ENCODE results near the gene STARD13. TPM values are rescaled to one million over a fixed set of nuclear protein-coding genes. Genes with fewer than 3 reads are reported as not detected.
"Not testable (repeated sequence)": the region's sequence is repeated elsewhere in the genome, so short reads cannot be mapped to it uniquely, and the experiment has no call there.

The STARD13 gene
- total RNA-seq, 1 donor from 2014 or later = 35.0 TPM

GRCh38 chr13:33180122-33180804 is 105.3 kb downstream of the STARD13 start:
- no peak for DNase-seq (ENCODE audit: low read depth, low spot score)

DNA sequence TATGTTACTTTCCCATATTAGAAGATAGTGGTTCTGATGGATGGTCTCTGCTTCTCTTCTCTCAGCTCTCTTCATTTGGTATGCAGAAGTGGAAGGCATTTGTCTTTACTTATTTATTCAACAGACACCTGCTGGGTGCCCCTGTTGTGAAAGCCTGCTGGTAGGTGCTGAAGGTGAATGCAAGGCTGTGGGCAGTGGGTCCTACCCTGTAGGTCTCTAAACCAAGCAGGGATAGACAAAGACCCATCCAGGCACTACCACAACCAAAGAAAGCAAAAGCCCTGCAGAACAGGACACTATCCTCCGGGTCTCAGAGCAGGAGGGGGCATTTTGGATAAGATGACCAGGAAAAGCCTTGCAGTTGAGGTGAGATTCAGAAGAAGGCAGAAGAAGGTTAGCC is 106.1 kb downstream of the STARD13 start:
- no peak for DNase-seq (ENCODE audit: low read depth, low spot score)

DNA sequence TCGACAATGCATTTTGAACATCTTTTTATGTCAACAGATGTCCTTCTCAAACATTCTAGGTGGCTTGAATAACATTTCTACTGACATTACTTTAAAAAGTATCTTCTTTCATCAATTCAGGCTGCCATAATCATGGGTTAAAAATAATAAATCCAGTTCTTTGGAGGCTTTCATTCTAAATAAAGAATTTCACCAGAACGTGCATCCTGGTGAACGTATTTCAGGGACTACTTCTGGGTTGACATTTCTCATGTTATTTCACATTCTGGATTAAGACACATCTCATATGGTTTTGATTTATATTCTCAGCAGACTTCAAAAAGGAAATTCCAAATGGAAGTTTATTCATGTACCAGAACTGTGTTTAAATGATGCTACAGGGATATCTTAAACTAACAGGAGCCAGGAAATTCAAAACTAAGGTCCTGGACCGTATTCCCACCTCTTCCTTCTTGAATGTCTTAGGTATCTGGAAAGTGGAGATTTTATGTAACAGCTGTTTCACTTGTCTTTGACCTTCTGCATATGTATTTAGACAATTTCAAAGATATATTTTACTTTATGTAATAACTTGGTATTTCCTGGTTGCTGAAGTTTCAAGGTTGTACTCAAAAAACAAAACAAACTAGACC is 107.2 kb downstream of the STARD13 start:
- DNase-seq (ENCODE audit: low read depth, low spot score) = no peak

DNA sequence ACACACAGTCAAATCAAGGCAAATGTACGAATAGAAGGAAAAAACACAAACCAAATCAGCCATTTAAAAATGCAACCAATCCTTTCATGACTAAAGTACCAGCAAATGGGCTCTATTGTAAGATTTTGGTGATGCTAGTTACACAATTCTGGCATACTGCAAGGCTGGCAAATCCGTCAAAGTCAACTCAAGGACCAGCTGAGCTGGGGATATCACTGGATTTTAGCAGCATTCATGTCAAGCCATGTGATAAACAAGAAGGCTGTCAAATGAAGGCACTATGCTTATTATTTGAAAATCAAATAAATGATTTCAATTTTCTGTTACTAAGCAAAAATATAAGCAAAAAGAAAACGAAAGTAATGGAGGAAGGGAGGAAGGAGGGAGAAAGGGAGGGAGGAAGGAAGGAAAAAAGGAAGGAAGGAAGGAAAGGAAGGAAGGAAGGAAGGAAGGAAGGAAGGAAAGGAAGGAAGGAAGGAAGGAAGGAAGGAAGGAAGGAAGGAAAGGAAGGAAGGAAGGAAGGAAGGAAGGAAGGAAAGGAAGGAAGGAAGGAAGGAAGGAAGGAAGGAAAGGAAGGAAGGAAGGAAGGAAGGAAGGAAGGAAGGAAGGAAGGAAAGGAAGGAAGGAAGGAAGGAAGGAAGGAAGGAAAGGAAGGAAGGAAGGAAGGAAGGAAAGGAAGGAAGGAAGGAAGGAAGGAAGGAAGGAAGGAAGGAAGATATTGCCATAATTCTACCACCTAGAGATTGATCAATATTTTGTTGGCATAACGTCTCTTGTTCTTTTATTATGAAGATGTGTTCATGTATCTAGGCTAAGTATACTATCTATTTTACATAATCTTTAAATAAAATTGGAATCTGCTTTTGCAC is 108.0 kb downstream of the STARD13 start:
- not testable (repeated sequence) for DNase-seq (ENCODE audit: low read depth, low spot score)

DNA sequence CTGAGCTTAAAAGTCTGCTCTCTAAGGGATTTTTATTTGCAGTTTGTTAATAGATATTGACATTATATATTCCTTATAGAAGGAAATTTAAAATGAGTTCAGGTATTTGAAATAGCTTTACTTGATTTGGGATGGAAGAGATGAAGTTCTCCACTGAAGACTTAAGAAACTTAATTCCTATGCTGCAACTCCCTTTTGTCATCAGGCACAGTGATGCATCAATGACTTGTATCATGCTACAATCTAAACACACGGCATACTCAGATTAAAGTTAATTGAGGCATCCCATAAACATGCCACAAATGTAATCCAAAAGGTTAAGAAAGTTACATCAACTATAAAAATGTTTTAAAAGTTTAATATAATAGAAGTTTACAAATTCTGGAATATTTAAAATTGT is 109.0 kb downstream of the STARD13 start:
- DNase-seq (ENCODE audit: low read depth, low spot score) = no peak

GRCh38 chr13:33175991-33176390 is 109.6 kb downstream of the STARD13 start:
- no peak for DNase-seq (ENCODE audit: low read depth, low spot score)

DNA sequence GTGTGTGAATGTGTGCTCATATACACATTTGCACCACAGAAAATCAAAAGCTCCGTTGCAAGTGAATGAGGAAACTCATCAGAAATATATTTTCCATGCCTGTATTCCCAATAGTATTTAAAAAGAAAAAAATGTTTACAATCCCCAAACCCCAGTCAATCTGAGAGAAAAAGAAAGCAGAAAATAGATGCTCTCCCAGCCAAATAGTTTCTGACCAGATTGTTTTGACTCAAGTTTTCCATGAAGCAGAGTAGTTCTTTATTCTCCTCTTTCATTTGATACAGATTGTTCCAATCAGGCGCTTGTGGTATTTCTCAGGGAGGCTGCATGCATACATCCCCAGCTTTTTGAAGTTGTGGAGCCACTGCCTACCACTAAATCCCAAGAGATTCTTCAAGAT is 110.6 kb downstream of the STARD13 start:
- no peak for DNase-seq (ENCODE audit: low read depth, low spot score)

GRCh38 chr13:33174491-33174890 is 111.1 kb downstream of the STARD13 start:
- DNase-seq (ENCODE audit: low read depth, low spot score) = no peak

DNA sequence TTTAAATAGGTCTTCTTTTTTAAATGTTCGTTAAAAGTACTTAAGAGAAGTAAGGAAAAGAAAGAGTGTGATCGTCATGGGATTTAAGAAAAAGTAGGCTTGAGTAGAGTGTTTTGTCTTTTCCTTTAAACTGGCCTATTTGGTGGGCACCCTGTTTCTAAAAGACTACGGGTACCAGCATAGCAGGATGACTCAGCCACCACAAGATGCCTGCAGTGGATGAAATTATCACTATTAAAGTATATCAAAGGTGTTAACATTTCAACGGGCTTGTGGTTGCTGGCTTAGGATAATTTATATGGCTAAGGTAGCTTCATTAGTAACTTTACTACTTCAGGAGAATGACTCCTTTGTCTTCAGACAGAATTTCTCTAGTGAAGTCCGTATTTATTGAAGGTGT is 112.6 kb downstream of the STARD13 start:
- DNase-seq (ENCODE audit: low read depth, low spot score) = no peak

GRCh38 chr13:33172400-33172799 is 113.2 kb downstream of the STARD13 start:
- DNase-seq (ENCODE audit: low read depth, low spot score) = no peak

- peak; percentile 40 for DNase-seq (ENCODE audit: low read depth, low spot score)
Measured at GRCh38 chr13:33169273-33169980, 116.1 kb downstream of the STARD13 start.

DNA sequence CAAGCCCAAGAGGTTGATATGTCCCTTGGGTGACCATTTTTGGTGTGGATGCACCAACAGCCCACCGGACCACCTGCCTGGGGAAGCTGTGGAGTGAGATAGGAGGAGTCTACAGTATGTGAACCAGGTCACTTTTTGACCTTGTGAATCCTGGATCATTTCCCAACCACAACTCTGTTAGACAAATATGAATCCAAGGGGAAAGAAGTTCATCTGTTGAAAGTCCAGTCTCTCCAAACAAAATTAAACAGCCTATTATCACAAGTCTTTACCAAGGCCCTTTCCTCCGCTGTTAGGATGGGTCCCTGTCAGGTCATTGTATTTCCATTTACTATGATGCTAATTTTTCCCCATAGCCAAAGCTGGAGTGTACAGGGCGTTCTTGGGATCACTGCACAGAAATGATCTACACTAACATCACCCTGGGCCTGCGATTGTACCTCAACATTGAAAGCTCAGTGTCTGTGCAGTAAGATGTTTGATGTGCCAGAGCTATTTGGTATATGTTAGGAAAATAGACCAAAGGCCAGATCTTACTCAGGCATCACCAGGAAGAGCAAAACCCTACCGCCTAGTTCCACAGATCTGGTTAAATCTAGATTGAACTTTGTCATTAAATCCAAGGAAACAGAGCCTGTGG is 117.1 kb downstream of the STARD13 start:
- no peak for DNase-seq (ENCODE audit: low read depth, low spot score)

- no peak for DNase-seq (ENCODE audit: low read depth, low spot score)
Measured at GRCh38 chr13:33167491-33167890, 118.1 kb downstream of the STARD13 start.

DNA sequence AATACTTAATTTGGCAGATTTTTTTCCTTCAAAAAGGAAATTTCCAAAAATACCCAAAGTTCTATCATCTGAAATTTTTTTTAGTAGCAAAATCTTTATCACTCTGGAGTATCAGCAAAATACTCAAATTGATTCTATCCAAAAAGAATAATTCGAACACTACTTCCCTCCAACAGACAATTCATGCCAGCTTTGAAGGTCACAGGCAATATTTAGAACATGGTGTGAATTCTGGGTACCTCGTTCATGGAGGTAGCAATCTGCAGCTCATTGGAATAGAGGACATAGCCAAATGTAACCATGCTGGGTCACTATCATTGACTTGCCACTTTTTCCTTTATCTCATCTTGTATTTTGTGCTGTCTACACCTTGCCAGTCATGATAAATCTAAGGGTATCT is 119.8 kb downstream of the STARD13 start:
- no peak for DNase-seq (ENCODE audit: low read depth, low spot score)

DNA sequence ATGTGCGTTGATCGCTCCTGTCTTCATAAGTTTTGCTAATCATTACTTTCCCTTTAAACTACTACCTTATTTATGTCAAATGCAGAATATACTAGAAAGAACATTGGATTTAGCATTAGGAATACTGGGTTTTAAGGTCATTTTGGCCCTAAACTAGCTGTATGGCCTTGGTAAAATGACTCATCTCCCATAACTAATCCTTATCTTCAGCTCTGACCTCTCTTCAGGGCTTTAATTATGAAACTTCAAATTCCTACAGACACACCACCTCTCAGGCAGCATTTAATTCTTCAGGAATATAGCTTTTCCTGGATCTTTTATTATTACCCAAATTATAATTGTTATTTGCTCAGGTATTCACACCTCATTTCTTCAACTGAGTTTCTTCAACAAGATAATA is 121.2 kb downstream of the STARD13 start:
- no peak for DNase-seq (ENCODE audit: low read depth, low spot score)

GRCh38 chr13:33162725-33163124 is 122.8 kb downstream of the STARD13 start:
- DNase-seq (ENCODE audit: low read depth, low spot score) = not testable (repeated sequence)

DNA sequence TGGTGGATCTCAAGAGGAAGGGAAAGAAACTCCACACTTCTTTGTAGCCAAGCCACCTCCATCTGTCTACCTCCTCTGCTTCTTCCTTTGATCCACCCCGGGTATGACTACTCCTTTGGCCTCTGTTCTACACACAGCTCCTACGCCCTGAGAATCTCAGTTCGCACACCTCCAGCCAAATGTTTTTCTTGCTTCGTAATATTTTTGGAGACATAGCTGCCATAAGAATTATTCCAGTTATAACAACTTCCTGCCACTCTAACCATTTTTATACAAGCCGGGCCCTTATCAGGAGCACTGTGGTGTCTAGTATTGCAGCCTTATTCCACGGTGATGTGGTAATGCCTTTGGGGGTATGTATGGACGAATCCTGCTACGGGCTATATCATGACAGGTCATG is 126.7 kb downstream of the STARD13 start:
- DNase-seq (ENCODE audit: low read depth, low spot score) = no peak

DNA sequence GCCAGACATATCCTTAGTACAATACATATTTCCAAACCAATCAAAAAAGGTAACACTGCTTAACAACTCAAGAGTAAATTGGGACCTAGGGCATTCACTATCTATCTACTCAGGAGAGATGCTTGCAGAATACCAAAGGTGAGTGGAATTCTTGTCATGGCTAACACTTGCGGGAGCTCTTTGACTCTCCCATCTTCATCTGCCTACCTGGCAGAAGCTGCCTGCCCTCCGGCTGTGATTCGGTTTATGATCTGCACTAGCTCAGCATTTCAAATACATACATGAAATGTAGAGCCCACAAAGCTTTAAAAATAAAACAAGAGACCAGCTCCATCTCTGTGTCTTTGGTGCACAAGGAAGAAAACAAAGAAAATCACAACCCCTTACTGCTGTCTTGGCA is 127.3 kb downstream of the STARD13 start:
- no peak for DNase-seq (ENCODE audit: low read depth, low spot score)

GRCh38 chr13:33154911-33155310 is 130.6 kb downstream of the STARD13 start:
- DNase-seq (ENCODE audit: low read depth, low spot score) = no peak

GRCh38 chr13:33153421-33154404 is 131.8 kb downstream of the STARD13 start:
- peak; percentile 84 for DNase-seq (ENCODE audit: low read depth, low spot score)
